Stimulated activated CD8-positive, alpha-beta memory T cell treated with anti-CD3 and anti-CD28 coated beads, Interleukin-7, amount 100 ng/mL, for 1 hour (primary cell): ENCODE results near the gene WDR86.

Source experiments
- DNase-seq, 2 donors: peaks; one replicate each; pipeline ENCODE4 v3.0.0-alpha.2; 2020; ENCODE audit warnings: low read depth in 2 of 2

Gene WDR86

DNA sequence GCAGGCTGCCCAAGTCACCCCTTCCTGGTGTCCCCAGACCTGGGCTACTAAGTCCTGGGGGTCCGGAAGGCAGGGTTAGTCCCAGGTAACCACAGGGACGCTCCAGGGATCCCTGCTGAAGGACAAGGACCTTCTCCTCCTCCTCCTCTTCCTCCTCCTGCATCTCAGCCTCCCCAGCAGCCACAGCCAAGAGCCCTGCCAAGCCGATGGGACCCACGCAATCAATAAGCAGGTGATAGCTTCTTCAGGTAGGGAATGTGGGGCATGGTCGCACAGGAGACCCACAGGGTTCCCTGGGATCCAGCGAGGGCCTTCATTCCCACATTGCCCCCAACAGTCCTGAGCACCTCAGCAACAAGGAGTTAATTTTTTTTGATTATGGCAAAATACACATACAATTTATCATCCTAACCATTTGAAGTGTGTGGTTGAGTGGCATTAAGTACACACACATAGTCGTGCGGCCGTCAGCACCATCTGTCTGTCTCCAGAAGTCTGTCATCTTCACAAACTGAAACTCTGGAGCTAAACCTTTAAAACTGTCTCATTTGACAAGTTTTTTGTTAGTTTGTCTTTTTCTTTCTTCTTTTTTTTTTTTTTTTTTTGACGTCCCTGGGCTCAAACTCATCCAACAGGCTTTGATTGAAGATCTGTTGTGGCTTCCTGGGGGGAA lies 18.0 kb upstream of the WDR86 start:
- DNase-seq, result no peak

DNA sequence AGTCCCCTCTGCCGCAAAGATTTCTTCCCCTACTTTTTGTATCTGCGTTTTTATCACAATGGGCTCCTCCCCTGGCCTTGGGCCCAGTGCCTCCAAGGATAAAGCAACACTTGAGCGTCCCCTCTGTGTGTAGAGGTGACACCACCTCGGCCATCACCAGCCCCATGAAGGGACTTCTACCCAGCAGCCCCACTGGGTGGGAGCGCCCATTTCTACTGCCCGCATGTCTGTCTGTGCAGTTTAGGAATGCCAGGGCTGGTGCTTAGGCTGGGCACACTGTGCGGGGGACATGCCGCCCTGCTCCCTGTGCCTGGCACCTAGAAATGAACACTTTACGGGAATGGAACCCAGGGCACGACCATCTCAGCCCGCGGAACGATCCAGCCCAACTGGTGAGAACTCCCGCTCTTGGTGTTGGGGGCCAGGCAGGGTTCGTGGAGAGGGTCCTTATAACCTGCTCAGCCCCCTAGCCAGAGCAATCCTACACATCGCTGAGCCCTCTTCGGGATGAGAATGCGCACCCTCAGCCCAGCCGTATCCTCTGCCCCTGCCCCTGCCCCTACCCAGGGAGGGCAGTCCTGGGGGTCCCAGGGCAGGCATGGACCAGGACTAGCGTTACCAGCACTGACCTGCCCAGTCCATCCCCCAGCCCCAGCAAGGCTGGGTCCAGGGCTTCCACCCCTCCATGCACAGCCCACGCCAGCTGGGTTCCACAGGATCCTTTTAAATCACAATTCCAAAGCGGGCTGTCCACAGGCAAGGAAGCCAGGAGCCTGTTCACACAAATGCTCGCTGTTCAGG lies 17.3 kb upstream of the WDR86 start:
- DNase-seq, result no peak

DNA sequence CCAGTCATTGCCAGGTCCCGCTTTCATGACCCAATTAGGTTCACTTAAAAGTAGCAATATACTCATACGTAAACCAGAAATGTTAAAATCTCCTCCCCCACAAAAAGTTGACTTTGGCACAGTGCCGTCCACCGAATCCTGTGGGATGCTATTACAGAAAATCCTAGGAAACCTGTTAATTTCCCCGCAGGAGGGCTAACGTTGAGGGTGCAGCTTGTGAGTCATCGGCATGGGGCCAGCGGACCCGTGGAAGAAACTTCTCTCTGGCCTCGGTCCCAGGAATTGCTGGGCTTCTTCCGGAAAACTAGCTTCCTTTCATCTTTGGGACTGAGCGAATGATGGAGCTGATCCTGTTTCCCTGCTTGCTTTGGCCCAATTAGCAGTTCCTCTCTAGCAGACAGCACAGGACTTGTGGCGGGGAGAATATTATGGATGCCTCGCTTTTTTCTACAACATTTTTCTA lies 16.6 kb upstream of the WDR86 start:
- no peak for DNase-seq

DNA sequence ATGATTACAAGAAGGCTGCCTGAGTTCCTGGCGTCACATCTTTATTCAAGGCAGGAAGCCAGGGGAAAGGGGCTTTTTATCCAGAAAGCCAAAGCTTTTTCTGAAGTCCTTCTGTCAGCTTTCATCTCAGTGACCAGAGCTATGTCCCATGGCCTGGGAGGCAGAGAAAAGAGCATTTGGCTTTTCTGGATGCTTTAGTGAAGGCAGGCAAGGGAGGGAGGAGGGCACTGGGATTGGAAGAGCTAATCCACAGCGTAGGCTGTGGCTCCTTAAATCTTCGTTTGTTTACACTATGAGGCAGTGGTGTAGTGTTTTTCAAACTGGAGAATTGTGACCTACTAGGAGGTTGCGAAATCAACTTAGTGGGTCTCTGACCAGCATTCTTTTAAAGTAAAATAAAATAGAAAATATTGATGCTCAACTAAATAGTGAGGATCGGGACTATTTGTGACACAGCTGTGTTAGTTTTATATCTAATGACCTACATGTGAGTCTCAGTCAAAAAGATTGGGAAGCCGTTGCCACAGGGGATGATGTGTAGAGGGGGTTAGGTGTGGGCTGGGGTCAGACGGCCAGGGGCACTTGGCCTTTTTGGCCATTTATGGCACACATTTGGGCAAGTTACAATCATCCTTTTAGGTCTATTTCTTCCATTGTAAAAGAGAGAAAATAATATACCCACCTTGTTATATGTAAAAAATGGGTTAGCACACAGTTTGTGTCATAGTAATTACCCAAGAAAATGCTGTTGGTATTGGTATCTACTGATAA lies 16.0 kb upstream of the WDR86 start:
- DNase-seq, result no peak

DNA sequence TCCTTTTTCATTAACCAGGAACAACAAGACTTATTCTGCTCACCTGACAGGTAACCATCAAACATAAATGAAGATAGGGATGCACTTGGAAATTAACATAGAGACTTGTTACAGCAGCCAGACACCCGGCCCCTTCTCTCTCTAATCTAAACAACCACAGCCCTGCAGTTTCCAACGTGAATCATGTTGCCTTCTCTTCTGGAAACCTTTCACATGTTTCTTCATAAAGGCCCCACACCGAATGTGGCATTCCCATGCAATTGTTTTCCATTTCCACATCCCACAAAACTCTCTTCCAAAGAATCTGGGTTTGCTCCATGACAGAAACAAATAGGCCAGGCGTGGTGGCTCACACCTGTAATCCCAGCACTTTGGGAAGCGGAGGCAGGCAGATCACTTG lies 15.0 kb upstream of the WDR86 start:
- no peak for DNase-seq

DNA sequence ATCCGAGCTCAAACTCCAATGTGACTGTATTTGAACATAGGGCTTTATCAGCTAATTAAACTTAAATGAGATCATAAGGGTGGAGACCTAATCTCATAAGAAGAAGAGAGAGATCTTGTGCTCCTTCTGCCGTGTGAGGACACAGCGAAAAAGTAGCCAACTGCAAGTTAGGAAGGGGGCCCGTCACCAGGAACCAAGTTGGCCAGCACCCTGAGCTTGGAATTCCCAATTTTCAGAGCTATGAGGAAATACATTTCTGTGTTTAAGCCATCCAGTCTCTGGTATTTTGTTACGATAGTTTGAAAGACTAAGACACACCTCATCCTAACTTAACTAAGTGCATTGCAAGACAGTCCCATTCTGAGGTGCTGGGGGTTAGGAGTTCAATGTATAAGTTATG lies 14.1 kb upstream of the WDR86 start:
- DNase-seq, result no peak

DNA sequence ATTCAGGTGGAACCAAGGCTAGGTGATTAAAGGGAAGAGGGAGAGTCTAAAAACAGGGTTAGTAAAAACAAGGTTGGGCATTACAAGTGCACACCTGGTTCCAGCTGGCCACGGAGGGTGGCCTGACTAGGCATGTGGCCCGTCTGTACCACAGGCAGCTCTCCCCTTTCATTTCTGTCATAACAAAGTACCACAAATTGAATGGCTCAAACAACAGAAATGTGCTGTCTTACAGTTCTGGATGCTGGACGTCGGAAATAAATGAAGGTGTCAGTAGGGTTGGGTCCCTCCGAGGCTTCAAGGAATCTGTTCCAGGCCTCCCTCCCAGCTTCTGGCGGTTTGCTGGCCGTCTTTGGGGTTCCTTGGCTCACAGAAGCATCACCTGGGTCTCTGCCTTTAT lies 13.4 kb upstream of the WDR86 start:
- DNase-seq, result no peak

DNA sequence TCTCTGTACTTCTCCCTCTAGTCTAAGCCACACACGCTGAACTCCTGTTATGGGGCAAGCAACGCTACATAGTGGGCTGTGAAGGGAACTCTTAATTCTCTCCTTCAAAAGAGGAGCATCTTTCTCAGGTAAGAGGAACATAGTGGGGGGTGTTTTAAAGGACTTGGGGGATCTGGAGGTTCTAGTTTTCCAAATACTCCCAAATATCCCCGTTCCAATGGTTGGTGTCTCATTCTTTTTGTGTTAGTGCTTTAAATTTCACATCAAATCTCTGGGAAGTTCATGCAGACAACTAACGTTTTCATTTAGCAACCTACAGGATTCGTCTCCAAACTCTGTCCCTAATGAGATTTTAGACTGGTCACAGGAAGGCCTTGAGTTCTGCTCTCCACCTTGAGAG lies 12.4 kb upstream of the WDR86 start:
- no peak for DNase-seq

DNA sequence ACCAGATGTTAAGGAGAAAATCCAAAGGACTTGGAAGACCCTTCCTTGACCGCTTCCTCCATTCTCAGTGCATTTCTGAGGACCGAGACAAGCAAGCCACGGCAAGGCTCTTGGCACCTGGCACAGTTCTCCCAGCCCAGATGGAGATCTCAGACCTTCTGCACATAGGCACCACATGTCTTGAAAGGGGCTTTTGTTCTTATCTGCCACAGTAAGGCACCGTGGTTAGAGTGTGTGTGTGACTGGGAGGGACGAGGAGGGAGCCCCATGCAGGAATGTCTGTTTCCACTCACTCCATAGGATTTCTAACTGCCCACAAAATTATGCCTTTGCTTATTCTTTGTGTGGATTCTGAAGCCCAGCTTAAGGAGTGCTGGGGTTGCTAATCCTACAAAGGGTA lies 10.3 kb upstream of the WDR86 start:
- no peak for DNase-seq

DNA sequence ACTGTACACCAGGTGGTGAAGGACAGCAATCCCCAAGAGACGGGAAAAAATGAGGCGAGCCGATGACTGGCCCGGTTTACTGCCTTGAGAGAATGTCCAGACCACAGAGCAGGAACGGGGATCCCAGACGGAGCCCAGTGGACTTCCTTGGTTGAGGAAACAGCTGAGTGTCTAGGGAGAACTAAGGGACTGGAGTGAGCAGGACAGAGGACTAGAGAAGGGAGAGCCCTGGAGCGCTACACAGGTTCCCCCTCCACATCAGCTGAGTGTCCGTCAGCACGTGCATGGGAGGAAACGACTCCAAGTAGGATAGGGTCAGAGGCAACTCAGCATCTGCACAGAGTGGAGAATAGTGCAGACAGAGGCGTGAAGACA lies 7.1 kb upstream of the WDR86 start:
- DNase-seq, result no peak

DNA sequence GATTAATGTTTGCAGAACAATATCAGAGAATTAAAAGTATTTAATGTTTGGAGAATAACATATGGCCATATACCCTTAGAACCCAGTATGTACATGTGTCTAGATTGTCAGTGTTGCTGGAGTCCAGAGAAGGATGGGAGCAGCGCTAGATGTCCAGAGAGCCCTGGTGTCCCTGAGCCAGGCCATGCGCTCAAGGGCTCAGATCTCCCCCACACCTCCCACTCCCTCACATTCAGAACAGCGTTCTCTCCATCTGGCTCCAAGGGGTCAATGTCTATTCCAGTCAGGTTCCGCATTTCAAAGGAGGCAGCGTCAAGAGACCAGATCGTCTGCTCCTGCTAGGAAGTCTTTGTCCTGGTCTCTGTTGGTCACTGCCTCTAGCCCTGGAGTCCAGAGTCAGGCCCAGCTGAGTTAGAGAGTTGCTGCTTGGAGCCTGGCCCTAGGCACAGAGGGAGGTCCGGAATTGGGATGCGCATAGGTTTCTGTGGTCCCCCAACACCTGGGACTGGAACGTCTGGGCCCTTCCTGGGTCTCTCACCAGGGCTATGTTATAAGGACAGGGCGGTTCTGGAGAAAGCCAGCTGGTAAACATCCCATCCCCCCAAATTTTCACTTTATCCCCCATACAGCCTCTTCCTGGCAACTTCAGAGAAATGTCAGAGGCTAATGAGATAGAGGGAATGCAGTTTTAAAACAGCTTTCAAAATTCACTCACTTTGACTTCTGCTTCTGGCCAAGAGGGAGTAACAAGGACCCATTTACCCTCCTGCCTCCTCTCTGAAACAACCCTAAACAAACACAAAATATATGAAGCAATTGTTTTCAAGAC lies 6.5 kb upstream of the WDR86 start:
- no peak for DNase-seq

DNA sequence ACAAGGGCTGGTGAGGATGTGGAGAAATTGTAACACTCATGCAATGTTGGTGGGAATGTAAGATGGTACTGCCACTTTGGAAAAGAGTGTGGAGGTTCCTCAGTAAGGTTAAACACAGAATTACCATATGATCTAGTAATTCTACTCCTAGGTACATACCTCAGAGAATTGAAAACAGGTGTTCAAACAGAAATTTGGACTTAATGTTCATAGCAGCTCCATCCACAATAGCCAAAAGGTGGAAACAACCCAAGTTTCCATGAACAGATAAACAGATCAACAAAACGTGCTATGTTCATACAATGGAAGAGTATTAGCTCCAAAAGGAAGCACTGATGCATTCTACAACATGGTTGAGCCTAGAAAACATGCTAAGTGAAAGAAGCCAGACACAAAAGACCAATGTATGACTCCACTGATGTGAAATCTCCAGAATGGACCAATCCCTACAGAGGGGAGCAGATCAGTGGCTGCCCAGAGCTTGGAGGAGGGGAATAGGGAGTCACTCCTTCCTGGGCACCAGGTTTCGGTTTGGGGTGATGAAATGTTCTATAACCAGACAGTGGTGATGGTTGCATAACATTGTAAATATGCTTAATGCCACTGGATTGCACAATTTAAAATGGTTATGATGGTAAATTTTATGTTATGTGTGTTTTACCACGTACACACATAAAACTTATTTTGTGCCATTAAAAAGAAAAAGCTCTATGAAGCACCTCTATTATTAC lies 5.7 kb upstream of the WDR86 start:
- DNase-seq, result no peak

DNA sequence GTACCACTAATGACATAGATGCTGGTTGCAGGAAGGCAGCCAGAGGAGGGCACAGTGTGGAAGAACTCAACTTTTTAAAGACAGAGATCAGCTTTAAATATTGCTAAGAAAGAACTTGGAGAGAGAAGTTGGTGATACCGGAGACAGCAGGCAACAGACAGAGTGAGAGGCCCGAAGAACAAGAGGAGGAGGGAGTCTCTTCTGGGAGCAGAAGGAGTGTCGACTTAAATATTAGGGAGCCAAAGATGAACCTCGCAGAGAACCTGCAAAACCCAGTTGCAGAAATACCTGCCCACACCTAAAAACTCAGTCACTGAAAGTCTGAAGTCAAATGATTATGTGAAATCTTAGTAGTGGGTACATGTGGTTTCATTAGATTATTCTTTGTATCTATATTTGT lies 3.4 kb upstream of the WDR86 start:
- DNase-seq, result no peak

DNA sequence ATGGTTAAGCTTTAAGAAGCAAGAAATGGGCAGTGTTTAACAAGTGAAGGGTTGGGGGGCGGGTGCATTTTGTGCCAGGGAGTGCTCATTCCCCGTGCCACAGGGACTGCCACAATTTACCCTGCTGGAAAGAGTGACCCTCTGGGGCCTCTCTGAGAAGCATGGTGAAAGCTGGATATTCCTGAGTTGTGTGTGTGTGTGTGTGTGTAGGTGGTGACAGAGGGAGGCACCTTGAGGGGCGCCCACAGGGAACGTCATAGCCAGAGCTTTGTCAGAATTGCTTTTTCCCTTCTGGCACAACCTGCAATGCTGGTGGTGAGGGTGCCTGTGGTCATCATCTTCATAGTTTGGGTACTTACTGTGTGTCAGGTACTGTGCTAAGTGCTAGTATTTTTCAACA lies 2.5 kb upstream of the WDR86 start:
- DNase-seq, result no peak

DNA sequence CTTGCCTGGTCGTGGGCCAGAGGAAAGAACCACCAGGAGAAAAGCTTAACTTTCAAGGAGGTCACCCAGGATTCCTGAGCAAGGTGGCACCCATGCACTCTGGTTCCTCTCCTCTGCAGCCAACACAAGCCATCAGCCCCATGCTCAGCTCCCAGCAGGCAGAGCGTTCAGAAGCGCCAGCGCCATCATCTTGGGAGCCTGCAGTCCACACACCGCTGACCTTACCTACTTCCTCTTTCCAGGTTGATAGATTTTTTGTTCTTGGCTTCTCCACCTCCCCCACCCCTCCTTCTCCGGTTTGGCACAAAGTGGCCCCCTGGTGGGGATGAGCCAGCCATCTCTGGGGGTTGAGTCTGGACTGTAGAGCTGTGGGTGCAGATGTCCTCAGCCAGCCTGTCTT lies 1.7 kb upstream of the WDR86 start:
- DNase-seq, result no peak

DNA sequence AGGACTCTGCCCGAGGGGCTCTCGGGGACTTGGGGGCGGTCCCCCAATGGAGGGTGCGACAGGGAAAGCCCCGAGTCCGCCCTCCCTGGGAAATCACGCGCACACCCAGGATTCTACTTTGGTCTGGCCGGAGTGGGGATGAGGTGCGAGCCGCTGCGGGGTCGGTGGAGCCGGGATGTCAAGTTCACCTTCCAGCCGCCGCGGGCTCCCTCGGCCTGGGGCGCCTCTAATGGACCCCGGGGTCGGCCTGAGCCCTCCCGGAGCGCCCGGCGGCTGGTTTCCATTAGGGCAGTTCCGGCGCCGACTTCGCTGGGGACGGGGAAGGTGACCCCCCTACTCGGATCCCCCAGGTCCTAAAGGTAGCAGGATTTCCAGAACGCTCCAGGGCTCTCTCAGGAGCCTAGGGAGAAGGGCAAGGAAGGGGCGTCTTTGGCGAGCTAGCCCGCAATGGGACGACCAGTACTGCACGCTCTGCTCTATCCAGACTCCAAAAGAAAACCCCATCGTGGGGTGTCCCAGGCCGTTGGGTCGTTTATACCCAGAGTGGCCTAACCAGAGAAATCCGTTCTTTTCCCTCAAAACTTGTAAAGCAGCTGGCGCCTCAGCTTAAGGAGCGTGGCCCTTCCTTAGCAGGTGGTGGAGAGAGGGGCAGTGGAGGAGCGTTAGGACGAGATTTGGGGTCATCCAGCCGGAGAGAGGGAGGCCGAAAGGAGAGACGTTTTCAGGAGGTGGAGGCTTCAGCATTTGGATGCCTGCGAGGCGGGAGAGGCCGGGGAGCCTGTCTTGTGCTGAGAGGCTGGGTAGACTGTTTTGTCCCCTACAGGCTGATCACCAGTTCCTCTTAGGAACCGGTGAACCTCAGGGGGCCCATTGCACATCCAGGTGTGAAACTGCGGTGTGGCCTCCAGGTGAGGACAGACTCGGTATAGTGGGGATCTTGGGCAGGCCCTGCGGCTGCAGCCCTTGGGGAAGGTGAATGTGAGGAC lies 860 bp upstream of the WDR86 start:
- DNase-seq, result no peak

DNA sequence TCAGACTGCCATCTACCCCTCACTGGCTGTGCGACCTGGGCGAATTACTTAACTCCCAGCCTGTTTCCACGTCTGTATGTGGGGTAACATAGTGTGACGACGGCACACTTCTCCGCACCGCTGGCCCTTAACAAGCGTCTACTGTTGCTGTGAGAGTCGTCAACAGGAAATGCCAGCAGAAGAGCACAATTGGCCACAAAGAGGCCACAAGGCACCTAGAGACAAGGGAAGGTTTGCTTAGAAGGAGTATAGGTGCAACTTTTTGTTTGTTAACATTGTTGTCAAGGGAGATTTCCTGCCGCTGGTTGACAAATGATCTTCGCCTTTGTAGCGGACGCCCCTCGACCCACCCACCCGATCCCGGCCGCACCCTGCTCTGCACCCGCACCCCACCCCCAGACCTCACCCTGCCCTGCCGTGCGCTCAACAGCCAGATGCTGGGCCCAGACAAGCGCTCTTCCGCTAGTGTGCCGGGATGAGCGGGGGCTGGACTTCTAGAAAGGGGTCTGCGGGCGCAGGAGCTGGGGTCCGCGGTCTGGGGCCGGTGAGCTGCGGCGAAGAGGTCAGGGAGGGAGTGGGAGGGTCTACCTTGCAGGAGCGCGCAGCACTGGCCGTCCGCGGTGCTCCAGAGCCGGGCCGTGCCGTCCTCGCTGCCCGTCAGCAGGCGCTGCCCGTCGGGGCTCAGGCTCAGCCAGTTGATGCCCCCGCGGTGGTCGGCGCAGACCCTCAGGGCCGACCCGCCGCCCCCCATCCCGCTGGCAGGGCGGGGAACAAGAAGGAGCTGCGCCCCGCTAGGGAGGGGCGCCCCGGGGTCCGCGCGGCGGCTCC lies 785 bp downstream of the WDR86 start:
- peak; percentile 16 to 29 for DNase-seq

DNA sequence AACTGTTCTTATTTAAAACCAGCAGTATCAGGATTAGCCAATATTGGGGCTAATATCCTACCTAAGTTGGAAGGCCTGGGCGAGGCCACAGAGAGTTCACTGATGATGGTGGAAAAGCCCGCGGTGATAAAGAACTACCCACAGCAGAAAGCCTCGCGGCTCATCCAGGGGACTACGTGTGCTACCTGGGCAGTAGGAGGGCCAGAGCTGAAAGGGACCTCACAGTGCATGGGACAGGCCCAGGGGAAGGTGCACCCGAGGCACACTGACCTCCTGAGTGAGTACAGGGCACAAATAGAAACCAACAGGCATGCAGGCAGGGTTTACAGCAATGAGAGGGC lies 1.4 kb downstream of the WDR86 start:
- DNase-seq, result no peak

DNA sequence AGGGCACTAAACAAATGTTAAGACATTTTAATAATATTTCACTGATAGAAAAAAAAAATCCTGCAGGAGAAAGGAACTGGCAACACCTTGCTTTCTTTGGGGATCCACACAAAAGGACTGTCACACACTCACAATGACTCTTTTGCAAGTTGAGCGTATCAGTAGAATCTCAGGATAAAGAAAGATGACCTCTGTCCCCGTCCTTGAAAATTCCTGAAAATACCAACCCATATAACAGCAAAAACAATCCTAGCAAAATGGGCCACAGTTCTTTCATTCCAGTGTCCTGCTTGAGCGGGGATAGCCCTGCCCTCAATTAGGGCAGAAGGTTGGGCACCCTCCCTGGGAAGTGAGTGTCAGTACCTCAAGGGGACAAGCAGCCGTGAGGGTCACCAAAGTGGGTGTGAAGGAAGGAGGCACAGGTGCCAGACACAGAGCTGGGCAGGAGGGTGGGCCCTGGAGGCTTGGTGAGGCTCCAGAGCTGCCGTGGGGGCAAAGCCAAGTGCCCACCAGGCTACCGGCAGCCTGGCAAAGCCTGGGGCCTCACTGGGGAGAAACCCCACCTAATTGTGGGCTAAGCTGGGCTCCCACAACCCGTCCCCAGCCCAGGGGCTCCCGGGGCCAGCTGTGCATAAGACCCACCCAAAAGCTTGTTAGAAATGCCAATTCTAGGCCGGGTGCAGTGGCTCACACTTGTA lies 2.8 kb downstream of the WDR86 start:
- DNase-seq, result no peak
